KMS-11 (cell line): ENCODE results near the gene GJC1.

Source experiments
- H2AFZ ChIP-seq: fragments of 200-600 bp; sonication (generic); 2 replicates; pipeline ENCODE4 v1.6.1; 2016; ENCODE audit warnings: antibody characterized with exemption, mixed run types, low read depth
- H3K27ac ChIP-seq: fragments of 200-600 bp; sonication (generic); 2 replicates; pipeline ENCODE4 v1.6.1; 2016; ENCODE audit warnings: mild to moderate bottlenecking, mixed run types
- H3K27me3 ChIP-seq: fragments of 200-600 bp; sonication (generic); 2 replicates; pipeline ENCODE4 v1.6.1; 2017; ENCODE audit warnings: mild to moderate bottlenecking, low read depth, mixed run types, moderate library complexity; ENCODE audit not compliant: insufficient read depth
- H3K36me3 ChIP-seq: fragments of 200-600 bp; sonication (generic); 2 replicates; pipeline ENCODE4 v1.6.1; 2017; ENCODE audit warnings: mild to moderate bottlenecking, mixed run types; ENCODE audit not compliant: insufficient read depth
- H3K4me1 ChIP-seq: fragments of 200-600 bp; sonication (generic); 2 replicates; pipeline ENCODE4 v1.6.1; 2016; ENCODE audit warnings: mild to moderate bottlenecking, low read depth, mixed run types; ENCODE audit not compliant: poor library complexity, severe bottlenecking
- H3K4me2 ChIP-seq: fragments of 200-600 bp; sonication (generic); 2 replicates; pipeline ENCODE4 v1.7.0; 2016; ENCODE audit warnings: mild to moderate bottlenecking, mixed run types
- H3K4me3 ChIP-seq: fragments of 200-600 bp; sonication (generic); IDR thresholded peaks from 2 replicates; pipeline ENCODE4 v1.6.1; 2017; ENCODE audit warnings: low read depth, low read length, mixed read lengths; ENCODE audit not compliant: insufficient read depth
- H3K79me2 ChIP-seq: fragments of 200-600 bp; sonication (generic); 2 replicates; pipeline ENCODE4 v1.6.1; 2016; ENCODE audit warnings: low read depth, mixed run types; ENCODE audit not compliant: insufficient read depth
- H3K9ac ChIP-seq: fragments of 200-600 bp; sonication (generic); 2 replicates; pipeline ENCODE4 v1.6.1; 2016; ENCODE audit warnings: mild to moderate bottlenecking, mixed run types
- H4K20me1 ChIP-seq: fragments of 200-600 bp; sonication (generic); 2 replicates; pipeline ENCODE4 v1.6.1; 2016; ENCODE audit warnings: mild to moderate bottlenecking, mixed run types; ENCODE audit not compliant: insufficient read depth
- TF ChIP-seq, protein P1 (sequence below): fragments of 200-600 bp; sonication (generic); conservative IDR thresholded peaks from 2 replicates; pipeline ENCODE4 v1.6.1; 2017; ENCODE audit warnings: low read depth, mild to moderate bottlenecking, antibody characterized with exemption, low read length, moderate library complexity, mixed read lengths

The GJC1 gene

DNA sequence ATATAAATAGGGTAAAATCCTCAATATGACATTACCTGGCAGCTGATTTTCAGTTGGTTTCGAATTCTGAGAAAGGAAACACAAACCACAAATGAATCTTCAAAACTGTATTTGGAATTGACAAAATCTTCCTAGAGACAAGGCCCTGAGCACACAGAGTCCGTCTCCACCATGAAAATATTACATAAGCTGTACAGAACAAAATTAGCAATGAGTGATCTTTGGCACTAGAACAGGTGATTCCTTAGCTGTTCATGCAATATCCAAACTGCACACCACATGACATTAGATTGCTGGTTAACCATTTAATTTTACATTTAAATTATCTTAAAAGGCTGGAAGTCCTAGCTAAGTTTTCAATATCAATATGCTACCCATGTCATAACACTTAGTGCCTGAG is 31.7 kb downstream of the GJC1 start:
- Histone ChIP-seq H3K27ac (no peak overlapping the region), H3K4me1 (no peaks in the 10 kb centered on the region), H3K4me3 (no peak overlapping the region), H3K79me2 (no peaks in the 10 kb centered on the region), H2AFZ (no peak overlapping the region), H3K9ac (no peak overlapping the region), H3K4me2 (no peak overlapping the region), H3K27me3 (no peaks in the 10 kb centered on the region), H4K20me1 (no peaks in the 10 kb centered on the region), H3K36me3 (no peaks in the 10 kb centered on the region)
- TF ChIP-seq, protein P1, sequence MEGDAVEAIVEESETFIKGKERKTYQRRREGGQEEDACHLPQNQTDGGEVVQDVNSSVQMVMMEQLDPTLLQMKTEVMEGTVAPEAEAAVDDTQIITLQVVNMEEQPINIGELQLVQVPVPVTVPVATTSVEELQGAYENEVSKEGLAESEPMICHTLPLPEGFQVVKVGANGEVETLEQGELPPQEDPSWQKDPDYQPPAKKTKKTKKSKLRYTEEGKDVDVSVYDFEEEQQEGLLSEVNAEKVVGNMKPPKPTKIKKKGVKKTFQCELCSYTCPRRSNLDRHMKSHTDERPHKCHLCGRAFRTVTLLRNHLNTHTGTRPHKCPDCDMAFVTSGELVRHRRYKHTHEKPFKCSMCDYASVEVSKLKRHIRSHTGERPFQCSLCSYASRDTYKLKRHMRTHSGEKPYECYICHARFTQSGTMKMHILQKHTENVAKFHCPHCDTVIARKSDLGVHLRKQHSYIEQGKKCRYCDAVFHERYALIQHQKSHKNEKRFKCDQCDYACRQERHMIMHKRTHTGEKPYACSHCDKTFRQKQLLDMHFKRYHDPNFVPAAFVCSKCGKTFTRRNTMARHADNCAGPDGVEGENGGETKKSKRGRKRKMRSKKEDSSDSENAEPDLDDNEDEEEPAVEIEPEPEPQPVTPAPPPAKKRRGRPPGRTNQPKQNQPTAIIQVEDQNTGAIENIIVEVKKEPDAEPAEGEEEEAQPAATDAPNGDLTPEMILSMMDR = no peak

DNA sequence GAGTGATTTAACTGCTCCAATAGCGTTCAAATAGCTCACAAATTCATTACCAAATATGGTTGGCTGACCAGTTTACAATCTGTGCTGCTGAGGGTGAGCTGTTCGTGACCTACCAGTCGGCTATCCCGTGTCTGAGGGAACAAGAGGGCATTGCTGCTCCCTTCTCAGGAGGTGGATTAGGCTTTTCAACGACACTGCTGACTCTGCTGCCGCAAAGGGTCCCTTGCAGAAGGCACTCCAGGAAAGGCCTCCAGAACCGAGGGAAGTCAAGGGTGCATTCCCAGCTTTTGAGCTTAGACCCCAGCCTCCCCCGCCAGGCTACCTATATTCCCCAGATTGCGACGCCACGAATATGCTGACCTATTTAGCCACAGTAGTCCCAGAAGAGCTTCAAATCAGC is 32.3 kb downstream of the GJC1 start:
- no peak overlapping the region for H3K9ac ChIP-seq
- H3K4me1 ChIP-seq = no peaks in the 10 kb centered on the region
- H4K20me1 ChIP-seq = no peaks in the 10 kb centered on the region
- no peak overlapping the region for H2AFZ ChIP-seq
- H3K27ac ChIP-seq = no peak overlapping the region
- no peak overlapping the region for H3K4me3 ChIP-seq
- H3K4me2 ChIP-seq = no peak overlapping the region
- H3K27me3 ChIP-seq = no peaks in the 10 kb centered on the region
- no peaks in the 10 kb centered on the region for H3K79me2 ChIP-seq
- TF ChIP-seq, protein P1 = no peak
- H3K36me3 ChIP-seq = no peaks in the 10 kb centered on the region

GRCh38 chr17:44796731-44797130 is 33.4 kb downstream of the GJC1 start:
- TF ChIP-seq, protein P1 = no peak
- no peak overlapping the region for H3K4me3 ChIP-seq
- H4K20me1 ChIP-seq = no peaks in the 10 kb centered on the region
- H3K4me2 ChIP-seq = no peak overlapping the region
- no peaks in the 10 kb centered on the region for H3K27me3 ChIP-seq
- H3K4me1 ChIP-seq = no peaks in the 10 kb centered on the region
- H3K36me3 ChIP-seq = no peaks in the 10 kb centered on the region
- no peak overlapping the region for H3K27ac ChIP-seq
- H2AFZ ChIP-seq = no peak overlapping the region
- no peak overlapping the region for H3K9ac ChIP-seq
- H3K79me2 ChIP-seq = no peaks in the 10 kb centered on the region

- H3K9ac ChIP-seq = no peak overlapping the region
- H3K79me2 ChIP-seq = no peaks in the 10 kb centered on the region
- no peak overlapping the region for H3K4me3 ChIP-seq
- H4K20me1 ChIP-seq = no peaks in the 10 kb centered on the region
- H2AFZ ChIP-seq = no peak overlapping the region
- H3K4me1 ChIP-seq = no peaks in the 10 kb centered on the region
- TF ChIP-seq, protein P1 = no peak
- H3K27me3 ChIP-seq = no peaks in the 10 kb centered on the region
- H3K4me2 ChIP-seq = no peak overlapping the region
- no peak overlapping the region for H3K27ac ChIP-seq
- H3K36me3 ChIP-seq = no peaks in the 10 kb centered on the region
Measured at GRCh38 chr17:44795928-44796327, 34.2 kb downstream of the GJC1 start.
